Activated T-helper 2 cell treated with anti-CD3 and anti-CD28 coated beads, Interferon-gamma antibody, Interleukin-2, Interleukin-4, amounts not matched to agents 10 μg/mL and 5 μg/mL and 100 μg/mL, durations not matched to agents 14 hours and 24 hours and 36 hours (primary cell): ENCODE data around the gene TIMM23B. TPM values are rescaled to one million over a fixed set of nuclear protein-coding genes. Genes with fewer than 3 reads are reported as not detected.
"Not testable (repeated sequence)": the region's sequence is repeated elsewhere in the genome, so short reads cannot be mapped to it uniquely, and the experiment has no call there.

Experiments used
- DNase-seq: peaks from one replicate; pipeline ENCODE4 v3.0.0; 2021; ENCODE audit warnings: low spot score
- H3K27ac Mint-ChIP-seq: one replicate; pipeline ENCODE4 v1.8.0; 2021; ENCODE audit warnings: mixed read lengths
- H3K27me3 Mint-ChIP-seq: one replicate; pipeline ENCODE4 v1.8.0; 2021; ENCODE audit warnings: low read depth, mixed read lengths
- H3K36me3 Mint-ChIP-seq: one replicate; pipeline ENCODE4 v1.8.0; 2021; ENCODE audit warnings: low read depth, mixed read lengths
- H3K4me1 Mint-ChIP-seq: one replicate; pipeline ENCODE4 v1.8.0; 2021; ENCODE audit warnings: low read depth, mixed read lengths
- H3K4me3 Mint-ChIP-seq: one replicate; pipeline ENCODE4 v1.8.0; 2021; ENCODE audit warnings: low read depth, mild to moderate bottlenecking, moderate library complexity, mixed read lengths
- H3K9me3 Mint-ChIP-seq: one replicate; pipeline ENCODE4 v1.8.0; 2021; ENCODE audit warnings: mixed read lengths
- intact Hi-C: fragments of 100-400 bp; cut with micrococcal nuclease; formaldehyde crosslinking; loops from one replicate; pipeline ENCODE4 v1.15.1; 2023
- total RNA-seq: library from RNA; stranded (reverse); gene quantifications from 2 replicates; pipeline ENCODE4 v1.2.3, GENCODE V29; 2022

The TIMM23B gene, protein sequence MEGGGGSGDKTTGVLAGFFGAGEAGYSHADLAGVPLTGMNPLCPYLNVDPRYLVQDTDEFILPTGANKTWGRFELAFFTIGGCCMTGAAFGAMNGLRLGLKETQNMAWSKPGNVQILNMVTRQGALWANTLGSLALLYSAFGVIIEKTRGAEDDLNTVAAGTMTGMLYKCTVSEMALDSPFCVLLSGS
- 23.5 and 24.4 TPM in 2 replicates for total RNA-seq

DNA sequence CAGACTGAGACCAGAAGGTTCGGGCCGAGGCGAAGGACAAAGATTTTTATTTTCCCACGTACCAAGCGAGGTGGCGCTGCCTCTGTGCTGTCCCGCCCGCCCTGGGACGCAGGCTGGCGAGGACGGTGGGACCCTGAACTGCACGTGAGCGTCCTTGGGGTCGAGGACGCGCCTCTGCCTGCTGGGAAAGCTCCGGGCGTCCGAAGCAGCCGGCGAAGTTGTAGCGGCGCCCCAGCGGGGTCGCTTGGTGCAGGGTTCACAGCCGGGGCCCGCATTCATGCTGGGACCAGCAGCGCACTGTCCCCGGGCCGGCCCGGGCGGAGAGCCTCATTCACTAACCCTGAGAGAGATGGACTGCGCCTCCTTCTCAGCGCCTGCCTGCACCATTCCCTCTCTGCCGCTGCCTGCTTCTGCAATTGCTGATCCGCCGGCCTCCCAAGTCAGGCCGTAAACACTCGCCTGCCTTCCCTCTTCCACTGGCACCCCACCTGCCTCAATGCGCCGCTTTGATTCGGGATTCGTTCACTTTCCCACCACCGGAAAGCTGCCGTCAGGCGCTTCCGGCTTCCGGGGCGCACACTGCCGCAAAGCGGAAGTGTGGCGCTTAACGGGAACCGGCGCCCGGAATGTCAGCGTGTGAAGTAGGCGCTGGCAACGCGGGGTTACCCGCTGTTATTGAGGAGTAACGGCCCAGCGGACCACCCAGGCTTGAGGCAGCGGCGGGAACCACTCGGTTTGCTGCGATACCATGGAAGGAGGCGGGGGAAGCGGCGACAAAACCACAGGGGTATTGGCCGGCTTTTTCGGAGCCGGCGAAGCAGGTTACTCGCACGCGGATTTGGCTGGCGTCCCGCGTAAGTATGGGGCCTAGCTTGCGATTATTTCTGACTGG lies at the start of gene TIMM23B, which contains the start of gene PARG:
Gene TIMM23B, plus strand, starts transcription at position 607 of the 892 bp plus-strand sequence. Its CDS starts 142 bp downstream, at position 749.
Gene PARG, minus strand, starts transcription at position 581 of the 892 bp plus-strand sequence. Its CDS starts 302 bp downstream, at position 279.
- Mint-ChIP-seq H3K4me1 (peaks cover 21% of the 10 kb centered on the region), H3K27ac (peak within 1 kb of the TSS; percentile 90), H3K4me3 (peak within 1 kb of the TSS; percentile 100), H3K36me3 (peaks cover 15% of the 10 kb centered on the region)
- DNase-seq = peak; percentile 78
- H3K27me3 Mint-ChIP-seq, intact Hi-C loops, H3K9me3 Mint-ChIP-seq: not testable (repeated sequence)

DNA sequence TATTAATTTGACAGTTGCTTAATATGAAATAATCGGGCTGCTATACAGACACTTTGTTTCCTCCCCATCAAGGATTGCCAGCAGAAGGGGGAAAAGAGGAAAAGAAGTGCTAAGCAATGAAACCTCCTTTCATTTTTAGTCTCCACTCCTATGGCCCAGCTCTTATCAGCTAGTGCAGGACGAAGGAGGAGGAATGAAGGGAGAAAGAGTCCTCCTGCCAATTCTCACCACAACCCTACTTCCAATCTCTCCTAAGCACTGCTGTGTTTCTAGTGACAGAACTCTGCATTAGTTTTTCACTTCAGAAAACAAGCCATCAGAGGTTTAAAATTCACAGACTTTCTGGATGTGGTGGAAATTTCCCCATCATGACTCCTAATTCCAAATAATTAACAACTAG lies 41.9 kb upstream of the TIMM23B start:
- H3K27ac Mint-ChIP-seq, DNase-seq, H3K4me3 Mint-ChIP-seq, H3K9me3 Mint-ChIP-seq, H3K27me3 Mint-ChIP-seq, H3K4me1 Mint-ChIP-seq, intact Hi-C loops: not testable (repeated sequence)
- peaks cover 17% of the 10 kb centered on the region for H3K36me3 Mint-ChIP-seq

DNA sequence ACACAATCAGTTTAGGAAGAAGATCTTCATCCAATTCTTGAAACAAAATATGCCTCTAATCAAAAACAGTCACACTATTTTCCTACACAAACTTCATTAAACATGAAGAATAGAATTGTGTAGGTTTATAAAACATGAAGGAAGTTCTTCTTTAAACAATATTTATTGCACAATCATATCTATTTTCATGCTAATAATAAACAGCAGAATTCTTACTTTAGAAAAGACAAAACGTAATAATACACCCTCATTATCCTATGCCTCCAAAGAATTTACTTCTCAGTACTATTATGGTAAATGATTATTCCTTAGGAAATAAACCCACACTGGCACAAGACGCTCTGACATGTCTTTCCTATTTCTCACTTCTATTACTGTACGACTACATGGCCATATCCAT lies 41.4 kb upstream of the TIMM23B start:
- intact Hi-C loops, H3K9me3 Mint-ChIP-seq, DNase-seq, H3K4me3 Mint-ChIP-seq, H3K4me1 Mint-ChIP-seq, H3K27ac Mint-ChIP-seq, H3K27me3 Mint-ChIP-seq: not testable (repeated sequence)
- H3K36me3 Mint-ChIP-seq = peaks cover 17% of the 10 kb centered on the region

DNA sequence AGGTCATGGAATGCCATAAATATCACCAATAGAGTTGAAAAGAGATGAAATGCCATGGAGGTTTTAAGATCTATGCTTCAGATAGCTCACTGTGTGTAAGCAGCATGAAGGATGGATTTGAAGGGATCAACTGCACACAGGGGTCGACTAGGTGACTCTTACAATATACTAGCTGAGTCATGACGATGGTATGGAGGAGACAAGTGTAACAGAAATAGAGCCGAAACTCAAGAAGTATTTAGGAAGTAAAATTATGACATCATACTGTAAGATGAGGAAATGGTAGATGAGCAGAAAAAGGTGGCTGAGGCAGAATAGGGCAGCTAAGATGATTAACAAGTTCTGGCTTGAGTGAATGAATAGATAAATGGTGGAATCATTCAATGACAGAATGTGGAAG lies 38.0 kb upstream of the TIMM23B start:
- H3K9me3 Mint-ChIP-seq, H3K27ac Mint-ChIP-seq, H3K4me3 Mint-ChIP-seq, H3K4me1 Mint-ChIP-seq, H3K36me3 Mint-ChIP-seq, DNase-seq, H3K27me3 Mint-ChIP-seq, intact Hi-C loops: not testable (repeated sequence)

DNA sequence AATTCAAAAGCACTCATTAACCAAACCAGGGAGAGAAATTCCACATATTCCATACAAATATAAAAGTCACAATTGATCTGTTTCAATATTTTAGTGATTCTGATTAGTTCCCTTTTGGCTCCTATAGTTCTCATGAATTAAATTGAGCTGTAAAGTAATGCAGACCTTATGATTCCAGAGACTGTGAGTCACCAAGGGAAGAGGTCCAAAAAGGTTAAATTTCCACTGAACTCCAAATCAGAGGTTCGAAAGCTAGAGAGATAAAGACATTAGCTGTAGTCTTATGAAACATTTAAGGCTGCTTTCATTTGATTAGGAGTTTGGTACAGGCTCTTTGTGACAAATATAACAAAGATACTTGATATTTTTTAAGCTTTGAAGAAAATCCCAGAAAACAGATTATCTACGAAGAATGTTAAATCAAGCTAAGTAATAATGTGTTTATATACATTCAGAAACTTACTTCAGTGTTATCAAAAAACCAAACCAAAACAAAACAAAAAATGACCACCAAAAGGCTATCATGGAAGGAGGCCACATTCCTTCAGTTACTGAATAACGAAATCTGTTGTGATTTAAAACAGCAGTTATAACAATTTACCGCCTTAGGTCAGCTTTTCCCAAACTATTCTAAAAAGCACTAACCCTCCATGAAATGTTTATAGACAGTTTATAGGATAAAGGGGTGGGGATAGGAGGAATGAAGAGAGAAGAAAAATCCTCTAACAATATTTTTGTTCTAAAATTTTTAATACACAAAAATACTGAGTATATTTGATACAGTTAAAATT lies 33.4 kb upstream of the TIMM23B start:
- H3K9me3 Mint-ChIP-seq, DNase-seq, H3K4me1 Mint-ChIP-seq, H3K27me3 Mint-ChIP-seq, H3K27ac Mint-ChIP-seq, H3K4me3 Mint-ChIP-seq, intact Hi-C loops: not testable (repeated sequence)
- H3K36me3 Mint-ChIP-seq = peaks cover 10% of the 10 kb centered on the region

DNA sequence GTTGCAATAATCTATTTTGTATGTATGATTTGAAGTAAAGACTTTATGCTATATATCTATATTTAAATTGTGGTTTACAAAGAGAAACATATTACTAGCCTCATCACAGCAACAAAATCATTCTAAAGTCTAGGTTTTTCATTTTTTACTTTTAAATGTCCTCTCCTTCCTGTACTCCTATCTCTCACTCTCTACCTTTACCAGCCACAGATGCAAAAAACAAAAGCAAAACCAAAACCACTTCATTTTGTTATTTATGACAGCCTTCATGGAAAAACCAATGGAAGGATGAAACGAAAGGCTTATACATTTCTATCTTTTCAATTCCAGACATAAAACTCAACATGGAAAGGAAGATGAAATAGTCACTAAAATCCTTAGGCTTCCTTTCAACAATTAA lies 31.6 kb upstream of the TIMM23B start:
- H3K36me3 Mint-ChIP-seq, H3K4me1 Mint-ChIP-seq, H3K27ac Mint-ChIP-seq, H3K9me3 Mint-ChIP-seq, H3K4me3 Mint-ChIP-seq, DNase-seq, H3K27me3 Mint-ChIP-seq, intact Hi-C loops: not testable (repeated sequence)

DNA sequence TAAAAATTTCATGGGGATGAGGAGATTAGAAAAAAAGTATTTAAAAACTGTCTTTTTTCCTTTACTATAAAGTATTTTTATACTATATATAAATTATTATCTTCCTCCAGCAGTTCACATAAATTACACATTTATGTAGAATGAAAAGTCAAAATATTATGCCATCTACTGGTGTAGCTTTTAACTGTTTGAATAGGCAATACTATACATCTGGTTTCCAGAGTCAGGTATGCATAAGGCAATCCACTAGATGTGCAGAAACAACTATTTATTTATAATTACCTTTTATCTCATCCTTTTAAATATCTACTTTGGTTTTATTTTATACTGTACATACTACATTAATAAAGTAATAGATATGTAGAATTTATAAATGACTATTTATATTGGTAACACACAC lies 25.4 kb upstream of the TIMM23B start:
- H3K27me3 Mint-ChIP-seq, intact Hi-C loops, H3K36me3 Mint-ChIP-seq, H3K9me3 Mint-ChIP-seq, H3K27ac Mint-ChIP-seq, H3K4me1 Mint-ChIP-seq, DNase-seq, H3K4me3 Mint-ChIP-seq: not testable (repeated sequence)

DNA sequence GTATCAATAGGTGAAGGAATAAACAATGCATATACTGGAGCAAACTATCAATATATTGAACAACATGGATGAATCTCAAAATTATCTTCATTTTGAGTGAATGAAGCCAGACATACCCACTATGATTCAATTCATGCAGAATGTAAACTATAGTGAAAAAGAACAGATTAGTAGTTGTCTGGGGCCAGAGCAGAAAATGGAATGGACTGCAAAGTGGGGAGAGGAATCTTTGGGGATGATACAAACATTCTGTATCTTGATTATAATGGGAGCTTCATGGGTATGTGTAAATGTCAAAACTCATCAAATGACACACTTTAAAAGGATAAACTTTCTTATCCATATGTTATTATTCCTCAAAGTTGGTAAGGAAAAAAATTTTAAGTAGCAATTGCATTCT lies 23.9 kb upstream of the TIMM23B start:
- H3K9me3 Mint-ChIP-seq = not testable (repeated sequence)

DNA sequence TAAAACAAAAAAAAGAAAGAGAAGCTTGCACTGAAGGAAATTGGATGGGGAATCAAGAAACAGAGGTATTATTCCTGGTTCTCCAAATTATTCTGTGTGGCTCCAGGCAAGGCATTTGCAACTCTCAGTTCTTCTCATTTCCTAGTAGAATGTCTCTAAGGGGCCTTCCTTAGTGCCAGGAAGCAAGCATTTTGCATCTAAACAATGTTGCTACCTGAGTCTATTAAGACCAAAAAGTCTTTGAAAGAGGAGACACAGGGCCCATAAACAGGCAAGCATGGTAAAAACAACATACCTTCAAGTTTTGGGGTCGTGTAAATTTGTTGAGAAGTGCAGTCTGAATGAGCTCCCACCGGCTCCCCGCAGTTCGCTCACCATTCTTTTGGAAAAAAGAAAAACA lies 19.8 kb upstream of the TIMM23B start:
- H3K36me3 Mint-ChIP-seq, DNase-seq, H3K4me3 Mint-ChIP-seq, H3K27ac Mint-ChIP-seq, H3K4me1 Mint-ChIP-seq, intact Hi-C loops, H3K9me3 Mint-ChIP-seq, H3K27me3 Mint-ChIP-seq: not testable (repeated sequence)

More for the DNA sequence above, 23.9 kb upstream of the TIMM23B start:
- H3K4me1 Mint-ChIP-seq, H3K27ac Mint-ChIP-seq, H3K27me3 Mint-ChIP-seq, H3K4me3 Mint-ChIP-seq, intact Hi-C loops, DNase-seq, H3K36me3 Mint-ChIP-seq: not testable (repeated sequence)

DNA sequence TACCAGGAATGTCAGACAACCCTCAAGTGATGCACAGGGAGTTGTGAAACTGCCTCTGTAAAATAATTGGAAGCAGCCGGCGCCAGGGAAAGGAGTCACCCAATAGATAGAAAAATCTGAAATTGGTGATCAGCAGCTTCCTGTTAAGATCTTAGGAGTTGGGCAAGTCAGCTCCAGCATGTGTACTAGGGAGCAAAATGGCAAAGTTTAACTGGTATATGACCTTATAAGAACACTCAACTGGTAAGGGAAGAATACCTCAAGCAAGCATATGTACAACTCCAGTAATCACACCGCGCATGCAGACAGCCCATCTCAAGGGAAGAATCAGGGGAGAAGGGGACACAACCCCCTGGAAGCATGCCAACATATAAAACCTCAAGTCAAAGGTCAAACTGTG lies 18.3 kb upstream of the TIMM23B start:
- DNase-seq, H3K4me3 Mint-ChIP-seq, H3K36me3 Mint-ChIP-seq, H3K27me3 Mint-ChIP-seq, H3K27ac Mint-ChIP-seq, intact Hi-C loops, H3K9me3 Mint-ChIP-seq, H3K4me1 Mint-ChIP-seq: not testable (repeated sequence)

DNA sequence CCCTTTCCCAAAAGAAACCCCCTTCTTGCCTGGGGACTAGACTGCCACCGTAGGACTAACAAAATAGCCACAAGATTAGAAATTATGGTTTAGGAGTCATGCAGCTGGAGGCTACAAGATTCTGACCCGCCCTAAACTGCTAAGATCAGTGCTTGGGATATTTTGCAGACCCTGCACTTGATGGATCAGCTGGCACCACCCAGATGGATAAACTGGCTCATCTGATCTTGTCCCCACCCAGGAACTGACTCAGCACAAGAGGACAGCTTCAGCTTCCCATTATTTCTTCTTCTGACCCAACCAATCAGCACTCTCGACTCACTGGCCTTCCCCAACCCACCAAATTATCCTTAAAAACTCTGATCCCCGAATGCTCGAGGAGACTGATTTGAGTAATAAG lies 10.6 kb upstream of the TIMM23B start:
- intact Hi-C loops, H3K27ac Mint-ChIP-seq, H3K4me1 Mint-ChIP-seq, H3K27me3 Mint-ChIP-seq, H3K36me3 Mint-ChIP-seq, DNase-seq, H3K4me3 Mint-ChIP-seq, H3K9me3 Mint-ChIP-seq: not testable (repeated sequence)

DNA sequence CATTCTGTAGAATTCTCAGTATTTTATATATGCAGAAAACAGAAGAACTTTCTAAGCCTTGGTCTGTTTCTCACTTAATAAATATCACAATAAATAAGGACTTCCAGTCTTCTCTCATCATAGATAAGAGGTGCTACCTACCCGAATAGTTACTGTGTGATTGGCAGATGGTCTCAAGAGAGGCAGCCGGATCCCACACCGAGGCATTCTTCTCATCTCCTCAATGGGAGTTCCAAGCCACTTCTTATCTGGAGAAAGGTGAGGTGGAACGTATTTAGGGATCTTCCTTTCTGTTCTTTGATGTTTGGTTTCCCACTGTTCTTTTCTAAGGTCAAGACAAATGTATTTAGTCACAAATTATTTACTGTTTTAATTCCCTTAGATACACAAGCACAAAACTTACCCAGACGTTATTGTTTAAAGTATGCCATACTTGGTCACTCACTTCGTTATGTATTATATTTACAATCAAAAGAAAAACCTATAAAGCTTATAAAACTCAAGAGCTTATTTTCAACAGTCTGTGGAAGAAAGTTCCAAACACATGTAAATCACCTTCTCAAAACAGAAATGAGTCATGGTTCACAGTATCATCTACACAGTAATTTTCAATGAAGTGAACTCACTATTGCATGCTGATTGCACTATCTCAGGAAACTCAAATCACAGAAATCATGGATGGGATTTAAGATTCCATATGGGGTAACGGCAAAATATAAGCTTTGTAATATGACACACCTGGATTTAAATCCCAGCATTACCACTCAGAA lies 9.7 kb upstream of the TIMM23B start:
- intact Hi-C loops = not testable (repeated sequence)

More for the DNA sequence above, 9.7 kb upstream of the TIMM23B start:
- not testable (repeated sequence) for H3K9me3 Mint-ChIP-seq, H3K27ac Mint-ChIP-seq, DNase-seq, H3K36me3 Mint-ChIP-seq, H3K4me1 Mint-ChIP-seq, H3K4me3 Mint-ChIP-seq, H3K27me3 Mint-ChIP-seq
